HG03354 (cell line): Measurements from ENCODE around the gene KIR2DL3.
"Not testable (repeated sequence)": the region's sequence is repeated elsewhere in the genome, so short reads cannot be mapped to it uniquely, and the experiment has no call there.

Experiments
- ATAC-seq: cut with Tn5 transposase; IDR thresholded peaks from one replicate; pipeline ENCODE4 v1.9.1; 2021; ENCODE audit warnings: mild to moderate bottlenecking; ENCODE audit not compliant: unreplicated experiment, poor library complexity, severe bottlenecking

KIR2DL3 gene

GRCh38 chr19:54786091-54786723 lies 47.9 kb downstream of the KIR2DL3 start:
- ATAC-seq = not testable (repeated sequence)

DNA sequence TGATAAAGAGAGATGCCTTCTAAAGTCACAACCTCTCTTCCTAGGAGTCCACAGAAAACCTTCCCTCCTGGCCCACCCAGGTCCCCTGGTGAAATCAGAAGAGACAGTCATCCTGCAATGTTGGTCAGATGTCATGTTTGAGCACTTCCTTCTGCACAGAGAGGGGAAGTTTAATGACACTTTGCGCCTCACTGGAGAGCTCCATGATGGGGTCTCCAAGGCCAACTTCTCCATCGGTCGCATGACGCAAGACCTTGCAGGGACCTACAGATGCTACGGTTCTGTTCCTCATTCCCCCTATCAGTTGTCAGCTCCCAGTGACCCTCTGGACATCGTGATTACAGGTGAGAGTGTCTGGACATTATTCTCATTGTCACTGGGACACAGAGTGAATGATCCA lies 49.8 kb downstream of the KIR2DL3 start:
- not testable (repeated sequence) for ATAC-seq

GRCh38 chr19:54790711-54791110 lies 52.4 kb downstream of the KIR2DL3 start:
- ATAC-seq = no peak

- no peak for ATAC-seq
These were observed 53.2 kb downstream of the KIR2DL3 start for GRCh38 chr19:54791476-54791875.

GRCh38 chr19:54792814-54793213 lies 54.5 kb downstream of the KIR2DL3 start:
- no peak for ATAC-seq

GRCh38 chr19:54795758-54796157 lies 57.4 kb downstream of the KIR2DL3 start:
- ATAC-seq = no peak
